Keratinocyte (primary cell): ENCODE measurements around the gene ANO2. TPM values are rescaled to one million over a fixed set of nuclear protein-coding genes. Genes with fewer than 3 reads are reported as not detected.
"Not testable (repeated sequence)": the region's sequence is repeated elsewhere in the genome, so short reads cannot be mapped to it uniquely, and the experiment has no call there.

Experiments used
- DNase-seq: peaks from one replicate; pipeline ENCODE4 v3.0.0-alpha.2; 2011; ENCODE audit warnings: low read depth, missing footprints, low spot score
- FAIRE-seq: peaks from 2 replicates; lab custom pipeline; 2011; peaks lifted over from hg19 to GRCh38; lab: Jason Lieb, UNC
- H2AFZ ChIP-seq: 2 replicates; pipeline ENCODE4 v1.6.0; 2012; ENCODE audit warnings: low read length, control low read depth, inconsistent platforms; ENCODE audit not compliant: control insufficient read depth
- H3K27ac ChIP-seq: 2 replicates; pipeline ENCODE4 v1.5.1; 2011; ENCODE audit warnings: low read length; ENCODE audit not compliant: control insufficient read depth, insufficient read depth
- H3K27me3 ChIP-seq: 3 replicates; pipeline ENCODE4 v1.6.0; 2011; ENCODE audit warnings: low read length; ENCODE audit not compliant: control insufficient read depth, insufficient read depth; ENCODE audit errors: extremely low read depth
- H3K36me3 ChIP-seq, 2 experiments: 2 replicates in 1 of 2; 3 replicates in 1 of 2; pipeline ENCODE4 v1.5.1; 2011; ENCODE audit warnings: low read length in 2 of 2, mild to moderate bottlenecking in 1 of 2; ENCODE audit not compliant: control insufficient read depth in 2 of 2, insufficient read depth in 2 of 2; ENCODE audit errors: extremely low read depth in 1 of 2
- H3K4me1 ChIP-seq: 3 replicates; pipeline ENCODE4 v1.5.1; 2011; ENCODE audit warnings: low read length; ENCODE audit not compliant: control insufficient read depth, insufficient read depth; ENCODE audit errors: extremely low read depth
- H3K4me2 ChIP-seq: 3 replicates; pipeline ENCODE4 v1.6.0; 2011; ENCODE audit warnings: low read depth, low read length; ENCODE audit not compliant: control insufficient read depth, insufficient read depth; ENCODE audit errors: extremely low read depth
- H3K4me3 ChIP-seq, 3 experiments: fragments of 200-600 bp in 1 of 3; sonication (generic) in 1 of 3; 2 replicates in 2 of 3; 3 replicates in 1 of 3; pipeline ENCODE4 v1.5.1; 2011 to 2016; ENCODE audit warnings: low read length in 3 of 3, mild to moderate bottlenecking in 3 of 3, control low read depth in 2 of 3, inconsistent platforms in 1 of 3, low read depth in 1 of 3, mixed read lengths in 1 of 3, mixed run types in 1 of 3, moderate library complexity in 1 of 3; ENCODE audit not compliant: control insufficient read depth in 2 of 3, insufficient read depth in 2 of 3; ENCODE audit errors: extremely low read depth in 1 of 3
- H3K79me2 ChIP-seq: 2 replicates; pipeline ENCODE4 v1.6.0; 2012; ENCODE audit warnings: low read length; ENCODE audit not compliant: control insufficient read depth, insufficient read depth
- H3K9ac ChIP-seq: 3 replicates; pipeline ENCODE4 v1.6.0; 2011; ENCODE audit warnings: low read length; ENCODE audit not compliant: control insufficient read depth, insufficient read depth; ENCODE audit errors: extremely low read depth
- H3K9me1 ChIP-seq: 3 replicates; pipeline ENCODE4 v1.6.0; 2011; ENCODE audit warnings: low read length; ENCODE audit not compliant: control insufficient read depth, insufficient read depth; ENCODE audit errors: extremely low read depth
- H3K9me3 ChIP-seq: 2 replicates; pipeline ENCODE4 v1.5.1; 2012; ENCODE audit warnings: low read depth, low read length; ENCODE audit not compliant: control insufficient read depth
- H4K20me1 ChIP-seq: 3 replicates; pipeline ENCODE4 v1.6.0; 2011; ENCODE audit warnings: low read length; ENCODE audit not compliant: control insufficient read depth, insufficient read depth; ENCODE audit errors: extremely low read depth
- CTCF ChIP-seq, 3 experiments: IDR thresholded peaks in 1 of 3; conservative IDR thresholded peaks in 1 of 3; optimal IDR thresholded peaks in 1 of 3; 2 replicates in 2 of 3; 3 replicates in 1 of 3; pipeline versions ENCODE3 to v1.5.1; 2011; ENCODE audit warnings: low read length in 3 of 3, mild to moderate bottlenecking in 3 of 3, moderate library complexity in 2 of 3, control low read depth in 1 of 3, inconsistent platforms in 1 of 3; ENCODE audit not compliant: insufficient read depth in 2 of 3; ENCODE audit errors: extremely low read depth in 1 of 3
- EZH2 ChIP-seq: IDR thresholded peaks from one replicate; pipeline ENCODE4 v1.6.1; 2012; ENCODE audit warnings: inconsistent platforms, mild to moderate bottlenecking, low read length, moderate library complexity
- dilution Hi-C: fragments of 300-500 bp; cut with MboI; formaldehyde crosslinking; loops from one replicate; pipeline ENCODE4 v1.7.0; 2020; ENCODE audit warnings: low sequenced_read_pairs; ENCODE audit not compliant: extremely low pct_ligation_motif_present
- polyA plus RNA-seq, 5 experiments: library from polyadenylated mRNA; depleted of rRNA in 3 of 5; stranded (reverse) in 3 of 5; stranded (forward) in 1 of 5; unstranded in 1 of 5; fragments of >200 nt; gene quantifications; 1 replicate in 1 of 5; 2 replicates in 3 of 5; 3 replicates in 1 of 5; pipeline versions ENCODE4 v1.2.1 to v1.2.3, GENCODE V29; 2011 to 2012; ENCODE audit warnings: missing spikeins in 2 of 5, low read depth in 1 of 5, low replicate concordance in 1 of 5

ANO2 gene
- polyA plus RNA-seq, 1 donor (not counting 4 experiments of a cell fraction or from before 2014, with no cell fraction given), result 0.14 TPM

GRCh38 chr12:5888816-5889315, 56.2 kb downstream of the ANO2 start:
- no peak for TF ChIP-seq CTCF (optimal IDR thresholded peaks at IDR 0.05 in 1 of 3, IDR thresholded peaks at IDR 0.05 in 1 of 3, conservative IDR thresholded peaks at IDR 0.05 in 1 of 3; ENCODE audit: extremely low read depth in 1 of 3, insufficient read depth in 2 of 3, low read length in 3 of 3)
- TF ChIP-seq EZH2, result no peak
- no peak overlapping the region for H3K4me3 ChIP-seq
- H3K27me3 ChIP-seq, result no peaks in the 10 kb centered on the region
- FAIRE-seq, result no peak
- no peak overlapping the region for H3K4me2 ChIP-seq
- dilution Hi-C loops, result no loop called here
- H2AFZ ChIP-seq, result no peak overlapping the region
- no peak overlapping the region for H3K9ac ChIP-seq
- no peaks in the 10 kb centered on the region for H4K20me1 ChIP-seq
- H3K79me2 ChIP-seq, result no peaks in the 10 kb centered on the region
- DNase-seq, result no peak
- H3K9me1 ChIP-seq, result no peaks in the 10 kb centered on the region
- no peaks in the 10 kb centered on the region for H3K36me3 ChIP-seq
- no peak overlapping the region for H3K27ac ChIP-seq
- no peaks in the 10 kb centered on the region for H3K9me3 ChIP-seq
- no peaks in the 10 kb centered on the region for H3K4me1 ChIP-seq

- H3K27me3 ChIP-seq, H2AFZ ChIP-seq, H3K9me1 ChIP-seq, H3K9me3 ChIP-seq, H3K79me2 ChIP-seq, H3K27ac ChIP-seq, H3K4me1 ChIP-seq, H4K20me1 ChIP-seq, FAIRE-seq, H3K4me3 ChIP-seq, H3K9ac ChIP-seq, dilution Hi-C loops, DNase-seq, H3K36me3 ChIP-seq, H3K4me2 ChIP-seq: not testable (repeated sequence)
Observed at GRCh38 chr12:5887819-5888218, 57.2 kb downstream of the ANO2 start.

- dilution Hi-C loops, result no loop called here
- no peak for DNase-seq
- H3K4me1 ChIP-seq, result no peaks in the 10 kb centered on the region
- no peak overlapping the region for H3K4me2 ChIP-seq
- no peak for TF ChIP-seq CTCF (optimal IDR thresholded peaks at IDR 0.05 in 1 of 3, IDR thresholded peaks at IDR 0.05 in 1 of 3, conservative IDR thresholded peaks at IDR 0.05 in 1 of 3; ENCODE audit: extremely low read depth in 1 of 3, insufficient read depth in 2 of 3, low read length in 3 of 3)
- no peaks in the 10 kb centered on the region for H3K36me3 ChIP-seq
- no peak overlapping the region for H3K27ac ChIP-seq
- FAIRE-seq, result no peak
- H4K20me1 ChIP-seq, result no peaks in the 10 kb centered on the region
- no peaks in the 10 kb centered on the region for H3K9me1 ChIP-seq
- no peak overlapping the region for H3K9ac ChIP-seq
- no peak overlapping the region for H2AFZ ChIP-seq
- H3K4me3 ChIP-seq, result no peak overlapping the region
- no peaks in the 10 kb centered on the region for H3K9me3 ChIP-seq
- H3K27me3 ChIP-seq, result no peaks in the 10 kb centered on the region
- no peaks in the 10 kb centered on the region for H3K79me2 ChIP-seq
Observed at GRCh38 chr12:5884866-5885265, 60.2 kb downstream of the ANO2 start.
